Measurements from ENCODE around the gene RDH13.
"Not testable (repeated sequence)": the region's sequence is repeated elsewhere in the genome, so short reads cannot be mapped to it uniquely, and the experiment has no call there.

Gene RDH13

DNA sequence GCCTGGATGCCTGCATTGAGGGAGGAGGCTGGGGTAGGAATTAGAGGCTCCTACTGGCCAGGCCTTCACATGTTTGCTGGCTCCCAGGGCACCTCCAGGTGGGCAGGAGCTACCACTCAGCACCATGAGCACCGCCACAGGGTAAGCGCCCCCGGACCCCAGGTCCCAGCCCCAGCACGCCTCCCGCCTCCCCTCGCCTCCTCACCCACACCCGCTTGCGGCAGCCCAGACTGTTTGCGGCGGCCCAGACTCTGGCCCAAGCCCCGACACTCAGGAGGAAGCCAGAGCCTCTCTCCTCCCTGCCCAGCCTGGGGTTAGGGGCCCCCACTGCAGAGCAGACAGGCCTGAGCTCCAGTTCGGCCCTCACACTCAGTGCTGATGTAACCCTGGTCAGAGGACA is 13.4 kb upstream of the RDH13 start:
- DNase-seq: no peak

DNA sequence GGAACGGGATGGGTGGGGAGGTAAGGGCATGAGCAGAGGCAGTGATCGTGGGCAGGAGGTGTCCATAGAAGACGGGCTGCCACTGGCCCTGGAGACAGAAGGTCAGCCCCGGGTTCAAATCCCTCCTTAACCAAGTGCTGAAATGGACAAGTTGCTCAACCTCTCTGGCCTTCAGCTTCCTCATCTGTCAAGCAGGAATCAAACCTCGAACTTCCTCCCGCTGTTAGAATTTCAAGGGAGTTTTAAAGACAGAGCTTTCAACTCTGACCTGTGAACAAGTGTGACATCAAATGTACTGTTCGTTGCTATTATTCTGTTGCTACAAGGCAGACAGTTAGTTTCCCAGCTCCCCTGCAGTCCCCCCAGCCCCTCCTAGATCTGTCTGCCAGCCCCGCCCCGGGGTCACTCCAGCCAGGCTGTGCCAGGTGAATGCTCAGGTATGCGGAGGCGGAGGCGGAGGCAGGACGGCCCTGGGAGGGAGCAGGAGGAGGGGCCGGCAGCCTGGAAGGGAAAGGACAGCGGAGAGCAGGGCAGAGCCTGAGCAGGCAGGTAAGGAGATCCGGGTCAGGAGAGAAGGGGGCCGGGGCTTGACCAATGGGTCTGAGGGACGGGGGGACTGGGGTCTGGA is 12.5 kb upstream of the RDH13 start, which contains the start of gene EPS8L1:
Gene EPS8L1 (plus strand): TSS at position 499 of the 628 bp plus-strand sequence. CDS start 576 bp downstream, outside the sequence.
- DNase-seq: no peak

DNA sequence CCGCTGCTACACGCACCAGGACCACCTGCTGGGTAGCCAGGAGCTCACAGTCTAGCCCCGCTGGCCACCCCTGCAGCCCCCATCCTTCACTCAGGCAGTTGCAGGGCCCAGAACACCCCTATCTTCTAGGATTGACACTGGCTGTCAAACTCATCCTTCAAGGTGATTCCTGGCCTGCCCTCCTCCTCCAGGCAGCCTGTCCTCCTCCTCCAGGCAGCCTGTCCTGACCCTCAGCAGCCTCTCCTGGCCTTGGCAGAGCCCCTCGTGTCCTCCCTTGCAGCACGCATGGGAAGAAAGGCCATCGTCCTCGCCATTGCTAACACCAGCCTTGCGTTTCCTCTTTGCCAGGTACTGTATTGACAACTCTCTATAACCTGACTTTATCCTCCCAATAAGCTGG is 9.0 kb upstream of the RDH13 start:
- DNase-seq: no peak

DNA sequence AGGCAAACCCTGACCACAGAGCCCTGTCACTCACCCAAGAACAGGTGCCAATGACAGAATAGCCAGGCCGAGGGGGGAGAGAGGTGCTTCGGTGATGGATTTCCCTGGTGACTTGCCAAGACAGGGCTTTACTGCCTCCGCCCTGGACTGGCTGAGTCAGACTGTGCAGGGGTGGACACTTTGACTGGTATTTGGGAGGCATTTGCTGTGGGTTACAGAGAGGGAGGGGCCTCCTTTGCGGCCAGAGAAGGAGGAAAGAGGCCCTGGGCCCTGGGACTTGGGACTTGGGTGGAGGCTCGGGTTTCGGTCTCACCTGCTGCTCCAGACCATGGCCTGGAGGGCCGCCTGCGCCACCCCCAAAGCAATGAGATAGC is 8.2 kb upstream of the RDH13 start:
- no peak for DNase-seq

DNA sequence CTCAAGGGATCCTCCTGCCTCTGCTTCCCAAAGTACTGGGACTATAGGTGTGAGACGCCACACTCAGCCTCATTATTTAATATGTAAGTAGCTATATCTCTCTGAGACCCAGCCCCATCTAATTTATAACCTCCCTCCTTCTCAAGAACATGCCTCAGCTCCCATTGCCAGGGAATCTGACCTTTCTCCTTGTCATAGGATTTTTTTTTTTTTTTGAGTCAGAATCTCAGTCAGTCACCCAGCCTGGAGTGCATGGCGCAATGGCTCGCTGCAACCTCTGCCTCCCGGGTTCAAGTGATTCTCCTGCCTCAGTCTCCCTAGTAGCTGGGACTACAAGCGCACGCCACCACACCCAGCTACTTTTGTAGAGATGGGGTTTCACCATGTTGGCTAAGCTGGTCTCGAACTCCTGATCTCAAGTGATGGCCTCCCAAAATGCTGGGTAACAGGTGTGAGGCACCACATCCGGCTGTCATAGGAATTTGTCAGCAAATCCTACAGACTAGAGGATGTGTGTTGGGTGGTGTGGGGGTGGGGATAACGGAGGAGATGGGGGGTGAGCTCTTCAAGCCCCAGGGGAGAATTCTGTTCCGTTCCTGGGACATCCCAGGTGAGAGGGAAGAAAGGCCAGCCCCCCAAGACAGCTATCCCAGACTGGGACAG is 7.6 kb upstream of the RDH13 start:
- no peak for DNase-seq

DNA sequence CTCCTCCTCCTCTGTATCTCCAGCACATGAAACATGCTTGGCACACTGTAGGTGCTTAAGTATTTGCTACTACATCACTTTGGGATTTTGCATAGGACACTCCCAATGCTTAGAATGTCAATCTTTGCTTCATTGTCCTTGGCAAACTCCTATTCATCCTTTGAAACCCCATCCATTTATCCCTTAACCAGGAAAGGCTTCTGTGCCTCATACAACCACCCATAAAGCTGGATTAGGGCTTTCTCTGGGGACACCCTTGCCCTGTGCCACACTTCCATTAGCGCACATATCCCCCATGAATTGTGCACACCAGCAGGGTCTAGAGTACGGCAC is 6.9 kb upstream of the RDH13 start:
- DNase-seq: no peak

DNA sequence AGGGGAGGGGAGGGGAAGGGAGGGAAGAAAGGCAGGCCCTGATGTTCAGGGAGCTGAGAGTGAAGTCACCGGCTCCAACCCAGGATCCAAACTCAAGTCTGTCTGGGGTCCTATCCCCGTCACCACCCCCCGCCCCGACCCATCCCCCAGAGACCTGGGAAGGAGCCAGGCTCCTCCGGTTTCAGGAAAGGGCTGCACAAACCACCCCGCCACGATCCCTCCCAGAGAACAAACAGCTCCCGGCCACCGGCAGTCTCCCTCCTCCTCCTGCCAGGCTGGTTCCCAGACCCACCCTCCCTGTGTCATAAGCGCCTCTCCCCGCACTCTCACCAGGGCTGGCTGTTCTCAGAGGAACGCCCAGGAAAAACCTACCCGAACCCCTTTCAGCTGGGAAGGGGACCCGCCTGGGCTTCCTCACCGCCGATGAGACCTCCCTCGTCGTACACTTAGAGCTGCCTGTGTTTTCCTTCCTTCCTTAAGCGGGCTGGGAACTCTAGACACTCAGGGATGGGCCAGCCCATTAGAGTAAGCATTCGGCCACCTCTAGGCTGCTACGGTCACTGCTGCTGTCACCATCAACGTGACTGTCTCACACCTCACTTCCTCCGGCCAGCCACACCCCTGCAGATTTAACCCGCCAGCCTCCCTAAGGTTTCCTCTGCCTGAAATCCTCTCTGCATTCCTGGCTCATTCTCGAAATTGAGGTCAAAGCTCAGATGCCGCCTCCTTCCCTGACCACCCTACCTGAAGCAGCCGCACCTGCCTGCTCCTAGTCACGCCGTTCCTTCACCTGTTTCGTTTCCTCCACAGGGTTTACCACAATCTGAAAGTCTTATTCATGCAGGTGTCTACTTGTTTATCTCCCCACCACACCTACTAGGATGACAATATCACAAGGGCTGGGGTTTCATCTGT is 6.3 kb upstream of the RDH13 start:
- no peak for DNase-seq

DNA sequence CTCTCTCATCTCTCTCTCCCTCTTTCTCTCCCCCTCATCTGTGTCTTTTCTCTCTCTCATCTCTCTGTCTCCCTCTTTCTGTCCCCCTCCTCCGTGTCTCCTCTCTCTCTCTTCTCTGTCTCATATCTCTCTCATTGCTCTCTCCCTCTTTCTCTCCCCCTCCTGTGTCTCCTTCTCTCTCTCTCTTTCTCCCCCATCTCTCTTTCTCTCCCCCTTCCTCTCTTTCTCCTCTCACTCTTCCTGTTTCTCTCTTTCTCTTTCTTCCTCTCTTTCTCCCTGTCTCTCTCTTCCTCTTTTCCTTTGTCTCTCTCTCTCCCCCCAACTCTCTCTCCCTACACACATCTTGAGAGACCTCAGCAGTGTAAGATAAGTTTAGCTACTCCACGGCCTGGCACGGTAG is 4.9 kb upstream of the RDH13 start:
- DNase-seq: no peak

DNA sequence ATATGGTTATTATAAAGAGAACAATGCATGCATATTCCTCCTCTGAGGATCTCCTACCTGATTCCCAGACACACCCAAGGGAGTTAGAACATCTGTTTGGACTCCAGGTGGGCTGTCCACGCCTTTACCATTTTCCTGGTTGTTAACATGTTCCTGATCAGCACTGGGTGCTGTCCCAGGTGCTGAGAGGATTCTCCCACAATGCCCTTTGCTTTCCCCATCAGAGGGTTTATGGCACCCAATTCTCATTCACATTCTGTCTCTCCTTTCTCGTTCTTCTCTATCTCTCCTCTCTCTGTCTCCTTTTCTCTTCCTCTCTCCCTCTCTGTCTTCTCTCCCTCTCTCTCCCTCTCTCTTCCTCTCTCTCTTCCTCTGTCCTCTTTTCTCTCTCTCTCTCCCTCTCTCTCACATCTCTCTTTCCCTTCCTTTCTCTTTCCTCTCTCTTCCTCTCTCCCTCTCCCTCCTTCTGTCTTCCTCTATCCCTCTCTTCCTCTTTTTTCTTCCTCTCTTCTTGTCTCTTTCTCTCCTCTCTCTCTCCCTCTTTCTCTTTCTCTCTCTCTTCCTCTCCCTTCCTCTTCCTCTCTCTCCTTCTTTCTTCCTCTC is 3.3 kb upstream of the RDH13 start:
- no peak for DNase-seq

DNA sequence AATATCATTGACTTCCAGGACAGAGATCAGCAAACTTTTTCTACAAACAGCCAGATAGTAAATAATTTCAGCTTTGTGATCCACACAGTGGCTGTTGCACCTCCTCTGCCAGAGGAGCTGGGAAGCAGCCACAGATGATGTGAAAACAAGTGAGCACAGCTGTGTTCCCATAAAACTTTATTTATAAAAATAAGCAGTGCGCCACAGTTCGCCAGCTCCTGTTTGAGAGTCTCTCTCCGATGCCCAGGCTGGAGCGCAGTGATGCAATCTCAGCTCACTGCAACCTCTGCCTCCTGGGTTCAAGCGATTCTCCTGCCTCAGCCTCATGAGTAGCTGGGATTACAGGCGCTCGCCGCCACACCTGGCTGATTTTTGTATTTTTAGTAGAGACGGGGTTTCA is 2.6 kb upstream of the RDH13 start:
- DNase-seq: not testable (repeated sequence)

DNA sequence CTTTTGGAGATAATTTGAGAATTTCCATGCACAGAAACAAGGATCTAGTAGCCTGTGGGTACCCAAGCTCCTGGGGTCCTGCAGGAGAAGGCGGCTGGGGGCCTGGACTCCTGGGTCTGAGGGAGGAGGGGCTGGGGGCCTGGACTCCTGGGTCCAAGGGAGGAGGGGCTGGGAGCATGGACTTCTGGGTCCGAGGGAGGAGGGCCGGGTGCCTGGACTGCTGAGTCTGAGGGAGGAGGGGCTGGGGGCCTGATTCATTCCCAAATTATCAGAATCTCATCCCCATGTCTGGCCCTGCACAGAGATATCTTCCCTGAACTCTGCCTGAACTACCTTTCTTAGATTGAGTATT is 520 bp upstream of the RDH13 start:
- DNase-seq: no peak

DNA sequence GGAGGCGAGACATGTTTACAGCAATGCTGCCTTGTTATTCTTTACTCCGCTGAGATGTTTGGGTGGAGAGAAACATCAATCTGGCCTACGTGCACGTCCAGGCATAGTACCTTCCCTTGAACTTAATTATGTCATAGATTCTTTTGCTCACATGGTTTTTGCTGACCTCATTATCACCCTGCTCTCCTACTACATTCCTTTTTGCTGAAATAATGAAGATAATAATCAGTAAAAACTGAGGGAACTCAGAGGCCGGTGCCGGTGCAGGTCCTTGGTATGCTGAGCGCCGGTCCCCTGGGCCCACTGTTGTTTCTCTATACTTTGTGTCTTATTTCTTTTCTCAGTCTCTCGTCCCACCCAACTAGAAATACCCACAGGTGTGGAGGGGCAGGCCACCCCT is 2.7 kb downstream of the RDH13 start:
- not testable (repeated sequence) for DNase-seq

DNA sequence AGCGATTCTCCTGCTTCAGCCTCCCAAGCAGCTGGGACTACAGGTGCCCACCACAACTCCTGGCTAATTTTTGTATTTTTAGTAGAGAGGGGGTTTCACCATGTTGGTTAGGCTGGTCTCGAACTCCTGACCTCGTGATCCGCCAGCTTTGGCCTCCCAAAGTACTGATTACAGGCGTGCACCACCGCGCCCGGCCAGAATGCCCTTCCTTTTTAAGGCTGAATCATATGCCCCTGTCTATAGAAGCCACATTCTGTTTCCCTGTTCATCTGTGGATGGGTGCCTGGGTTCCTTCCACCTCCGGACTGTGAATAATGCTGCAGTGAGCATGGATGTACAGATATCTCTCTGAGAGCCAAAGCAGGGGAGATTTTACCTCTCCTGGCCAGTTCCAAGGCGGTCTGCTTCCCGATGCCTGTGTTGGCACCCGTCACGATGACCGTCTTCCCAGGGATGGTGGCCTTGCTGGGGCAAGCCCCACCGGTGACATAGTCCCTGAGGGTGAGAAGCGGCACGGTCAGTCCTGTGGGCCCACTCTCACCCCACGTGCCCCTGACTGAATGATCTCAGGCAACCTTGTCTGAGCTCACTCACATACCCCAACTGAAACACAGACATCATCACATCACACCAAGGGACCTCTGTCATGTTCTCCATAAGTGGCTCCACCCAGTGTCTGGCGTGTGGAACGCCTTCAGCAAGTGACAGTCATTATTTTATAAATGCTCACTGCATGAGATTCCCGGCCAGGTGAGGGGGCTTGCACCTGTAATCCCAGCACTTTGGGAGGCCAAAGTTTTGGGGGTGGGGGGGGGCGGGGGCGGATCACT is 4.0 kb downstream of the RDH13 start:
- no peak for DNase-seq

DNA sequence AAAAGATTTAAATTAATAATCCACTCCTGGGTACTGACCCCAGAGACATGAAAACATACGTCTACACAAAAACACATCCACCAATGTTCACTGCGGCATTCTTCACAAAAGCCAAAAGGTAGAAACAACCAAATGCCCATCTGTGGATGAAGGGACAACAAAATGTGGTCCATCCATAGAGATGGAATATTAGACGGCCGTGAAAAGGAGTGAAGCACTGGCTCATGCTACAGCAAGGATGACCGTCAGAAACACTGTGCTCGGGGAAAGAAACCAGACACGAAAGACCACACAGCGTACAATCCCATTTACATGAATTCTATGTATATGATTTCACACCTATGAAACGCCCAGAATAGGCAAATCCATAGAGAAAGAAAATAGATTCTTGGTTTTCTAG is 6.1 kb downstream of the RDH13 start:
- no peak for DNase-seq

DNA sequence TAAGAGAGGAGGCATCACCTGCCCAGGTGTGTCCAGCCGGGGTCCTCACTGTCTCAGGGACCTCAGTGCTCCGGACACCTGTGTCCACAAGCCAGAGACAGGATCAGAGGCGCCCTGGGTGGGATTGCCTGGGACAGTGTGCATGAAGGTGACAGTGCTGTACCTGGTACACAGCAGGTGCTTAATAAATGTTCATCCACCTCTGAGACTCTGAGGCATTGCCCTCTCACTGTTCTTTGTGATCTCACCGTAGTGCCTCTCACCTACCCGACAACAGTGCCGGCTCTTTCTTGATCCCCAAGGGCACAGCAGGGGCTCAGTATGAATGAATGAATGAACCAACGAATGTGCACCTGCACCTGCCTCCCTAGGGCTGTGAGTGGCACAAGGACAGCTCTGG is 9.2 kb downstream of the RDH13 start:
- DNase-seq: no peak

DNA sequence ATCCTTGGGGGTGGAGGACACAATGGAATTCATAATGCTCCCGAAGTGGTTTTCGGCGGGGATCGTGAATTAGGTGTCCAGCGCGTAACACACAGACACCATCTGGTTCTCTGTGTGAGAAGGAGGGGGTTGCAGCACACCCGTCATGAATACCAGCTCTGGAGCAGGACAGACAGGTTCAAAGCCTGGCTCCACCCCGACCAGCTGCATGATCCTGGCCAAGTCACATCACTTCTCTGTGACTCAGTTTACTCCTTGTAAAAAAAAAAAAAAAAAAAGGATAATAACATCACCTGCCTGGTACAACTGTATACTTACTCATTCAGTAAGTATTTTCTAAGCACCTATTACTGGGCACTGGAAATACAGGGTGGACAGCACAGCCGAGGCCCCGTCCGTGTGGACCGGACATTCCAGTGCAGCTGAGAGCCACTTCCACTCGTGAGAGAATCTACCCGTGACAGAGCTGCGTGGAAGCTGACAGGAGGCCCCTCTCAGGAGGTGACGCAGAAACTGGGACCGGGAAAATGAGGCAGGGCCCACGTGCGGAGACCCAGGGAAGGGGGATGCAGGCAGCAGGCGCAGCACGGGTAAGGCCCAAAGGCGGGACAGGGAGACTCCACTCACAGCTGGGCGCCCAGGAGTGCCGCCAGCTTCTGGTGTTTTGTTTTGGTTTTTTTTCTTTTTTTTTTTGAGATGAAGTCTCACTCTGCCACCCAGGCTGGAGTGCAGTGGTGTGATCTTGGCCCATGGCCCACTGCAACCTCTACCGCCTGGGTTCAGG is 12.0 kb downstream of the RDH13 start:
- DNase-seq: no peak

DNA sequence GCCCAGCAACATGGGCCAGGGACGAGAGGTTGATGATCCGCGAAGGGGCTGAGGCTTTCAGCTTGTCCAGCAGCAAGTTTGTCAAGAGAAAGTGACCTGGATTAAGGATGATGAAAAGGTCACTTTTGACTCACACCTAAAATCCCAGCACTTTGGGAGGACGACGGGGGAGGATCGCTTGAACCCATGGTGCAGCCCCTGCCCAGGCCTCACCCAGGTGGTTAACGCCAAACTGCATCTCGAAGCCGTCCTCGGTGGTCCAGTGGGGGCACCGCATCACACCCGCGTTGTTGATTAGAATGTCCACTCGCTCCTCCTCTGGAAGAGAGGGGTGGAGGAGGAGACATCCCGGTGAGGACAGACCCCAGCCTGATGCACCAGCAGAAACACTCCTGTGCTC is 14.5 kb downstream of the RDH13 start:
- DNase-seq: no peak

DNA sequence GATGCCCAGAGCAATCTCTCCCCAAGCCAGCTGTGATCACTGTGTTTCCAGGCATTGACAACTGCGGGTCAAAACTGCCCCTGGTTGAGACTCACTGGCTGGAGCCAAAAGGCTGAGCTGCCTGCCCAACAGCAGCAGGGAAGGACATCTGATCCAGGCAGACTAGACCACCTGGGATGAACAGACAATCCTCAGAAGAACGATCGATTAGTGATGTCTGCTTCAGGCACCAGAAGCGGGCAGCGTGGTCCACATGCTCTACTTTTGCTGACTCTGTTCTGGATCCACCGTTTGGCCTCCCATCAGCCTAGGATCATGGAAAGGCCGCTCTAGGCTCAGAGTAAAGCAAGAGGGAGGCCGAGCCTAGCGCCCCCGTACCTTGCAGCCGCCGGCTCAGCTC is 15.0 kb downstream of the RDH13 start:
- DNase-seq: no peak

DNA sequence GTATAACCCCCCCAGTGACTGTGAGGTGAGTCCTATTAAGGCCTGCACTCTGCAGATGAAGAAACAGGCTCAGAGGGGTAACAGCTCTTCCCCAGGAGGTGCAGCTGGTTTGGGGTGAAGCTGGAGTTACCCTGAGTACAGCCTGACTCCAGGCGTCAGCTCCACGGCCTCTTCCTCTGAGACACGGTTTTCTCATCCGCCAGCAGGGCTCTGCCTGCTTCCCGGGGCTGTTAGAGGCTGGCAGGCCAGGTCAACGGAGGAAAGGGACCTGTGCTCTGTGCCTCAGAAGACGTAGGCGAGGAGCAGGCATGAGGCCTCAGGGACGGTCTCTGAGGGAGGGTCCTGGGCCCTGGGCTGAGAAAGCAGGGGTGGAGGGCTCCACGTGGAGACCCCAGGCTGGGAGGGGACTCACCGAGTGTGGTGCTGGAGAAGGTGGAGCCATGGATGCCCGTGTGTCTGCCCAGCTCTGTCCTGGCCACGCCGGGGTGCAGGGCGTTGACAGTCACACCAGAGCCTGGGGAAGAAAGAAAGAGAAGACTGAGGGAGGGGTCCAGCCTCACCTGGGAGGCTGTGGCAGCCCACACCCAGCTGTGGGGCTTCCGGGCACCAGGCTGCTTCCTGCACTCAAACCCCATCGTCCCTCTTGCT is 15.8 kb downstream of the RDH13 start:
- DNase-seq: no peak

DNA sequence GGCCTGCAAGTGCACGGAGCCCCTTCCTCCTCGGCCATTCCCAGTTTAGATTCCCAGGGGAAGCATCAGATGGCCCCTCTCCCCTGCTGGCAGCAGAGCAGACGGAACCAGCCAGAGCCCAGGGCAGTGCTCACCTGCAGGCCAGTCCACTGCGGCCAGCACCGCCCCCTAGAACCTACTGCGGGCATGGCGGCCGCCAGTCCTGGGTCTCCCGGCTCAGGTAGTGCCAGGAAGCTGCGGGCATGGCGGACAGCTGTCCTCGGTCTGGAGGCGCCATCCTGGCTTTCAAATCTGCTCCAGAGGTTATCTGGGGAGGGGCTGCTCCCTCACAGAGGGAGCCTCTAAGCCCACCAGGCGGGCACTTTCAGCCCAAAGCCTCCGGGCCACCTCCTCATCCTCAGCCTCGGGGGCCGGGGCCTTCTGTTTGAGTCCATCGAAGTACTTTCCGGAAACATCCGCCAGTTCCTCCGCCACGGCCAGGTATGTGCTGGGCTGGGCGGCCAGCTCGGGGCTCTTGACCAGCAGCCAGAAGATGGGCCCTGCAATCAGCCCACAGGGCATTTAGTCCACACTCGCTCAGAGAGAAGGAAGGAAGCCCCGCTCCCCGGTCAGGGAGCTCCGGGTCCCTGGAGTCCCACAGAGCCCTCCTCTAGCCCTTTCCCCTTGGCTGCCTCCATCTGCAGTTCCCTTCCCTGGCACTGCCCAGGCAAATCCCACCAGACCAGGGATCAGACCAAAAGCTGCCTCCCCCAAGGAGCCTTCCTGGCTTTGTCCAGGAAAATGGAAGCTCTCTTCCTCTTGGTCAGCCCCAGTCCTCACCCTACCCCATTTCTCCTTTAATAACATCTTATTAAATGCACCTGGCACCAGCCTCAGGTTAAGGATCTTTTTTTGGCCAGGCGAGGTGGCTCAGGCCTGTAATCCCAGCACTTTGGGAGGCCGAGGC is 17.9 kb downstream of the RDH13 start:
- DNase-seq: no peak

All from hippocampal formation (tissue), 2 donors.